GM10248 (cell line): ENCODE data around the gene OR5AP2.
"Not testable (repeated sequence)": the region's sequence is repeated elsewhere in the genome, so short reads cannot be mapped to it uniquely, and the experiment has no call there.

Source experiments
- CTCF ChIA-PET: fragments of 300-600 bp; sonication (Branson Sonifier 250); formaldehyde crosslinking; extraction: SDS; loops from one replicate; lab custom pipeline; 2021; ENCODE audit warnings: antibody characterized with exemption; lab: Yijun Ruan, JAX
- POLR2A ChIA-PET: fragments of 350-650 bp; sonication (Branson Sonifier 250); formaldehyde crosslinking; extraction: SDS; loops from one replicate; lab custom pipeline; 2020; ENCODE audit warnings: antibody characterized with exemption; lab: Yijun Ruan, JAX
- DNase-seq: peaks from one replicate; pipeline ENCODE4 v3.0.0; 2012; ENCODE audit errors: extremely low spot score
- TF ChIP-seq, protein P1 (sequence below): IDR thresholded peaks from 2 replicates; pipeline ENCODE4 v1.5.1; 2012; ENCODE audit warnings: mild to moderate bottlenecking, low read depth; ENCODE audit errors: extremely low read depth, missing control alignments, control extremely low read depth

Gene OR5AP2

DNA sequence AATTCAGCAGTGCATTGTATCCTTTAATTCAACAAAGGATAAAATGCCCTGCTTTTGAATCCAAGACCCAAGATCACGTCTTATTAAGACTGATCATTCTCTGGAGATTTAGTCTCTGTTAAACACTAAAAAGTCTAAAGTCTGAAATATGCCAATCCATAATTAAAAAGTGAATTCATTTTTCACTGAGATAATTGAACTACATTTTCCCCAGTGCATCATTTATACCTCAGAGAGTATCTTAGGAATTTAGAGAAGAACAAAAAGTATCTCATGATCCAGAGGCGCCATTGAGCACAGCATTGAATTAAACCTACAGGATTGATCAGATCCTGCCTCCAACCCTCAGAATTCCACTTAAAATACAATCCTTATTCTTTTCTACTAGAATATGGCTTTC is 5.4 kb downstream of the OR5AP2 start:
- POLR2A ChIA-PET = no interaction called here
- CTCF ChIA-PET = interaction anchor here (1.5 kb wide), 1 partner anchor 12 kb away, joined by 4 read pairs; no protein-coding TSS in a partner anchor
- DNase-seq = no peak
- TF ChIP-seq, protein P1, sequence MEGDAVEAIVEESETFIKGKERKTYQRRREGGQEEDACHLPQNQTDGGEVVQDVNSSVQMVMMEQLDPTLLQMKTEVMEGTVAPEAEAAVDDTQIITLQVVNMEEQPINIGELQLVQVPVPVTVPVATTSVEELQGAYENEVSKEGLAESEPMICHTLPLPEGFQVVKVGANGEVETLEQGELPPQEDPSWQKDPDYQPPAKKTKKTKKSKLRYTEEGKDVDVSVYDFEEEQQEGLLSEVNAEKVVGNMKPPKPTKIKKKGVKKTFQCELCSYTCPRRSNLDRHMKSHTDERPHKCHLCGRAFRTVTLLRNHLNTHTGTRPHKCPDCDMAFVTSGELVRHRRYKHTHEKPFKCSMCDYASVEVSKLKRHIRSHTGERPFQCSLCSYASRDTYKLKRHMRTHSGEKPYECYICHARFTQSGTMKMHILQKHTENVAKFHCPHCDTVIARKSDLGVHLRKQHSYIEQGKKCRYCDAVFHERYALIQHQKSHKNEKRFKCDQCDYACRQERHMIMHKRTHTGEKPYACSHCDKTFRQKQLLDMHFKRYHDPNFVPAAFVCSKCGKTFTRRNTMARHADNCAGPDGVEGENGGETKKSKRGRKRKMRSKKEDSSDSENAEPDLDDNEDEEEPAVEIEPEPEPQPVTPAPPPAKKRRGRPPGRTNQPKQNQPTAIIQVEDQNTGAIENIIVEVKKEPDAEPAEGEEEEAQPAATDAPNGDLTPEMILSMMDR = no peak

DNA sequence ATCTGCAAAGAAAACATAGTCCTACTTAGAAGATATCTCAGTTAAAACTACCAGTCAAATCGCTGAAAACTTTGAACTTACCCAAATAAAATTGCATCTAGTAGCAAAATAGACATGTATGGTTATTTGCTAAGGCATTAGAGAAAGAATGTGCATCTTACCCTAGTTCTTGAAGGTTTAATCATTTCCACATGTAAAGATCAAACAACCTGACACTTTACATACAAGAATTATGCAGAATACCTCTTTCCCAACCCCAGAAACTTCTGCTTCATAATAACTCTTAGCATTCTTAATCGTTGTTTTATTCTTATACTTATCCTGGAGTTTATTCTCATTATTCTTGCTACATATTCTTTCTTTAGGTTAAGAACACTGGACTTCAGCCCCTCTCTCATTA is 9.9 kb downstream of the OR5AP2 start:
- CTCF ChIA-PET = no interaction called here
- TF ChIP-seq, protein P1 = no peak
- DNase-seq = no peak
- POLR2A ChIA-PET = no interaction called here

DNA sequence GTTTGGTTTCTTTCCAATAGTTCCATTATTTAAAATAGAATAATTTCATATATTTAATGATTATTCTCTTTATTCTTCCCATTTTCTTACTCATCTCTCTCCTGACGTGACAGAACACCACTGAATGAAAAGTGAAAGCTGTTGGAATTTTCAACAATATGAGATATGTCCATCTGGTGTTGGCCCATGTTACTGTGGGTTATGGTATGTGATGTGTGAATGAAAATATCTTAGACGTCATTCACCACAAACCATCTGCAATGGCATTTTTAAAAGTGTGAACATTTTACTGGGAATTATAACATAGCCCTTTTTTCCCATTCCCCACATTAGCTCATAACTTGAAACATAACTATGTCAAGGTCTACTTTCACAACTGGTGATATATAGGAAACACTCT is 16.3 kb downstream of the OR5AP2 start:
- CTCF ChIA-PET = interaction anchor here (1.2 to 1.5 kb wide), 4 partner anchors 8 to 623 kb away, joined by 3 to 4 read pairs (median 4); no protein-coding TSS in a partner anchor
- POLR2A ChIA-PET = no interaction called here
- TF ChIP-seq, protein P1 = no peak
- DNase-seq = no peak

DNA sequence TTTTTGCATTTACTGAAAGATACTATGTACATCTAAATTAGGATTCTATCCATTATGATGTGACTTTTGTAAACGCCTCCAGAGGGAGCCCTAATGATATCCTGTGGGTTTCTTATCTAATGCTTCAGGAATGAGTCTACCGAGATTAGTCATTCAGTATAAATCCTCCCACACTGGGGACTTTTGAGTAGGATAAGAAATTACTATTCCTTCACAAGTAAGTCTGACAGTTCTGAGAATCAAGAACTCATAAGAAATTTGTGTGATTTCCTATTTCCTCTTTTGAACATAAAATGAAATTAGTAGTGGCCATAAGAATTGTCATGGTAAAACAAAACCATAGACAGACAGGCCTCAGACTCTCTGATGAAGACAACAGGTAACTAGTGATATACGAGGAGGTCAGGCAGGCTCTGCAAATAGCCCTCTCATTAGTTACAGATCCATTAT is 17.6 kb downstream of the OR5AP2 start:
- POLR2A ChIA-PET = no interaction called here
- TF ChIP-seq, protein P1 = no peak
- CTCF ChIA-PET = interaction anchor here (1.4 kb wide), 1 partner anchor 13 kb away, joined by 4 read pairs; no protein-coding TSS in a partner anchor
- DNase-seq = no peak

DNA sequence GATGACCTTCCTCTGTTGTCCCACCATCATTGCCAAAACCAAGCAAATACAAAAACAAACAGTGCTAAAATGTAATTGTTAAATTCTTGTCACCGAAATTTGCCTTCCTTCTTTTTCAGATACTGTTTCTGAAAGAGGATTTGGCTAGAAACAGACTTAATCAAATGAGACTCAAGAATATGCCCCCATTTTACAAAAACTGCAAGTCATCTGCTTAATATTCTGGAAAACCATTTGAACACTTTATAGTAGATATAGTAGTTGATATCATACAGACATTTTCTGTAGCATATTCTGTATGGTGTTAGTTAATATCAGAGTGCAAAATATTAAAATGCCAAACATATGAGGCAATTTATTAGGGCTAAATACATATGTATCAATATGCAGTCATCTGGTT is 31.1 kb downstream of the OR5AP2 start:
- ChIA-PET POLR2A (no interaction called here), CTCF (no interaction called here)
- no peak for DNase-seq
- TF ChIP-seq, protein P1 = no peak

DNA sequence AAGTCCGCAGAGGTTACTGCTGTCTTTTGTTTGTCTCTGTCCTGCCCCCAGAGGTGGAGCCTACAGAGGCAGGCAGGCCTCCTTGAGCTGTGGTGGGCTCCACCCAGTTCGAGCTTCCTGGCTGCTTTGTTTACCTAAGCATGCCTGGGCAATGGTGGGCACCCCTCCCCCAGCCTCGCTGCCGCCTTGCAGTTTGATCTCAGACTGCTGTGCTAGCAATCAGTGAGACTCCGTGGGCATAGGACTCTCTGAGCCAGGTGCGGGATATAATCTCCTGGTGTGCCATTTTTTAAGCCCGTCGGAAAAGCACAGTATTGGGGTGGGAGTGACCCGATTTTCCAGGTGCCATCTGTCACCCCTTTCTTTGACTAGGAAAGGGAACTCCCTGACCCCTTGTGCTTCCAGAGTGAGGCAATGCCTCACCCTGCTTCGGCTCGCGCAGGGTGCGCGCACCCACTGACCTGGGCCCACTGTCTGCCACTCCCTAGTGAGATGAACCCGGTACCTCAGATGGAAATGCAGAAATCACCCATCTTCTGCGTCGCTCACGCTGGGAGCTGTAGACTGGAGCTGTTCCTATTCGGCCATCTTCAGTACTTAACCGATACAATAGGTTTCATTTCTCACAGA is 50.0 kb downstream of the OR5AP2 start:
- CTCF ChIA-PET, DNase-seq, POLR2A ChIA-PET: not testable (repeated sequence)
